ENCODE results near the gene CC2D2B. TPM values are rescaled to one million over a fixed set of nuclear protein-coding genes. Genes with fewer than 3 reads are reported as not detected.

Gene CC2D2B
- total and polyA plus RNA-seq, 2 of the 13 experiments (the other 11 are each of a cell fraction or from before 2014, with no cell fraction given), result 0.20 TPM; not detected in 1

GRCh38 chr10:96043033-96043892, 135.5 kb downstream of the CC2D2B start, which contains the start of gene CCNJ (continued):
- TF ChIP-seq GRHL1 (CRISPR knock-in tag; conservative IDR thresholded peaks at IDR 0.05) (no peak), MEF2D (CRISPR knock-in tag; IDR thresholded peaks at IDR 0.05) (peak; percentile 31; the same call in 1 of the 2 replicates), HMGA1 (CRISPR knock-in tag; conservative IDR thresholded peaks at IDR 0.05) (no peak), ZSCAN30 (CRISPR knock-in tag; IDR thresholded peaks at IDR 0.05) (no peak), NFE2L1 (CRISPR knock-in tag; IDR thresholded peaks at IDR 0.05; ENCODE audit: borderline replicate concordance) (no peak), FOSL1 (CRISPR knock-in tag; IDR thresholded peaks at IDR 0.05; ENCODE audit: borderline replicate concordance) (no peak), ZEB1 (IDR thresholded peaks at IDR 0.05; ENCODE audit: insufficient replicate concordance, low read depth) (peak; percentile 53), ZNF546 (CRISPR knock-in tag; conservative IDR thresholded peaks at IDR 0.05) (peak; percentile 83; the same call in 1 of the 2 replicates), ZNF253 (CRISPR knock-in tag; IDR thresholded peaks at IDR 0.05; ENCODE audit: borderline replicate concordance) (0 out of 2 replicates have a peak, but pooled peaks have one; percentile 44), ZNF703 (CRISPR knock-in tag; IDR thresholded peaks at IDR 0.05; ENCODE audit: borderline replicate concordance) (peak; percentile 71; the same call in 1 of the 2 replicates), MATR3 (CRISPR knock-in tag; IDR thresholded peaks at IDR 0.05) (no peak), SNAPC2 (CRISPR knock-in tag; IDR thresholded peaks at IDR 0.05) (peak; percentile 74), TBL1XR1 (IDR thresholded peaks at IDR 0.05; ENCODE audit: borderline replicate concordance, low read length, partially characterized antibody) (no peak), ZNF441 (CRISPR knock-in tag; IDR thresholded peaks at IDR 0.05; ENCODE audit: borderline replicate concordance) (peak; percentile 49; the same call in 1 of the 2 replicates), ZNF574 (CRISPR knock-in tag; IDR thresholded peaks at IDR 0.05) (peak; percentile 90), SETDB1 (CRISPR knock-in tag; IDR thresholded peaks at IDR 0.05; ENCODE audit: borderline replicate concordance) (no peak), SALL2 (CRISPR knock-in tag; IDR thresholded peaks at IDR 0.05) (peak; percentile 73; the same call in 1 of the 2 replicates), TOPORS (CRISPR knock-in tag; IDR thresholded peaks at IDR 0.05) (peak; percentile 78), ETV6 (CRISPR knock-in tag; conservative IDR thresholded peaks at IDR 0.05) (0 out of 2 replicates have a peak, but pooled peaks have one; percentile 34)
- TF ChIP-seq, protein P1, sequence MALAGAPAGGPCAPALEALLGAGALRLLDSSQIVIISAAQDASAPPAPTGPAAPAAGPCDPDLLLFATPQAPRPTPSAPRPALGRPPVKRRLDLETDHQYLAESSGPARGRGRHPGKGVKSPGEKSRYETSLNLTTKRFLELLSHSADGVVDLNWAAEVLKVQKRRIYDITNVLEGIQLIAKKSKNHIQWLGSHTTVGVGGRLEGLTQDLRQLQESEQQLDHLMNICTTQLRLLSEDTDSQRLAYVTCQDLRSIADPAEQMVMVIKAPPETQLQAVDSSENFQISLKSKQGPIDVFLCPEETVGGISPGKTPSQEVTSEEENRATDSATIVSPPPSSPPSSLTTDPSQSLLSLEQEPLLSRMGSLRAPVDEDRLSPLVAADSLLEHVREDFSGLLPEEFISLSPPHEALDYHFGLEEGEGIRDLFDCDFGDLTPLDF (CRISPR knock-in tag; IDR thresholded peaks at IDR 0.05), result no peak
